SU-DHL-6 (cell line): Measurements from ENCODE around the gene TCP11.

ENCODE experiments used
- H2AFZ ChIP-seq: fragments of 200-600 bp; sonication (generic); 2 replicates; pipeline ENCODE4 v1.6.1; 2014; ENCODE audit warnings: low read depth, mild to moderate bottlenecking, moderate library complexity, mixed read lengths, antibody characterized with exemption, low read length; ENCODE audit not compliant: severe bottlenecking
- H3F3A ChIP-seq: fragments of 200-600 bp; shearing (Covaris generic); 2 replicates; pipeline ENCODE4 v1.6.0; 2016; ENCODE audit warnings: antibody characterized with exemption, mild to moderate bottlenecking; ENCODE audit not compliant: insufficient read depth
- H3K27ac ChIP-seq: fragments of 200-600 bp; sonication (generic); 2 replicates; pipeline ENCODE4 v1.5.1; 2016; ENCODE audit warnings: low read depth, mild to moderate bottlenecking, low read length, moderate library complexity, mixed read lengths
- H3K27me3 ChIP-seq: fragments of 200-600 bp; sonication (generic), shearing (Covaris generic); 2 replicates; pipeline ENCODE4 v1.6.0; 2014; ENCODE audit warnings: mild to moderate bottlenecking, low read length
- H3K36me3 ChIP-seq: fragments of 200-600 bp; sonication (generic); 2 replicates; pipeline ENCODE4 v1.6.1; 2014; ENCODE audit warnings: mild to moderate bottlenecking, low read length, mixed read lengths
- H3K4me2 ChIP-seq: fragments of 300-600, 200-600 bp; shearing (Covaris generic), sonication (generic); 2 replicates; pipeline ENCODE4 v1.6.0; 2014; ENCODE audit warnings: low read length, low read depth, mild to moderate bottlenecking; ENCODE audit not compliant: poor library complexity, severe bottlenecking
- H3K4me3 ChIP-seq: fragments of 200-600 bp; sonication (generic); 2 replicates; pipeline ENCODE4 v1.5.1; 2014; ENCODE audit warnings: antibody characterized with exemption, low read length, mild to moderate bottlenecking, mixed read lengths; ENCODE audit not compliant: insufficient read depth, poor library complexity, severe bottlenecking
- H3K79me2 ChIP-seq: fragments of 200-600 bp; sonication (generic); 2 replicates; pipeline ENCODE4 v1.6.1; 2014; ENCODE audit warnings: mild to moderate bottlenecking, low read length, moderate library complexity; ENCODE audit not compliant: insufficient read depth
- H3K9ac ChIP-seq: fragments of 200-600 bp; sonication (generic); 2 replicates; pipeline ENCODE4 v1.7.0; 2014; ENCODE audit warnings: mild to moderate bottlenecking, low read length
- H3K9me2 ChIP-seq: fragments of 200-600 bp; sonication (generic); replicated peaks from 2 replicates; pipeline ENCODE4 v1.6.1; 2014; ENCODE audit warnings: low read length; ENCODE audit not compliant: insufficient read depth
- H3K9me3 ChIP-seq: fragments of 200-600 bp; sonication (generic); 2 replicates; pipeline ENCODE4 v1.6.1; 2014; ENCODE audit warnings: low read length, mixed read lengths; ENCODE audit not compliant: insufficient read depth
- H4K20me1 ChIP-seq: fragments of 200-600 bp; sonication (generic); 2 replicates; pipeline ENCODE4 v1.6.1; 2014; ENCODE audit warnings: low read depth, mild to moderate bottlenecking, antibody characterized with exemption, low read length, moderate library complexity, mixed read lengths
- CTCF ChIP-seq: fragments of 200-600 bp; sonication (generic); IDR thresholded peaks from one replicate; pipeline ENCODE4 v1.5.1; 2017; ENCODE audit warnings: antibody characterized with exemption, mild to moderate bottlenecking, low read length, moderate library complexity; ENCODE audit not compliant: insufficient read depth, poor library complexity, severe bottlenecking
- EZH2phosphoT487 ChIP-seq: fragments of 200-600 bp; sonication (generic), shearing (Covaris generic); conservative IDR thresholded peaks from 2 replicates; pipeline ENCODE4 v1.6.1; 2018; ENCODE audit warnings: mild to moderate bottlenecking, antibody characterized with exemption, low read length, moderate library complexity, mixed read lengths

TCP11 gene

DNA sequence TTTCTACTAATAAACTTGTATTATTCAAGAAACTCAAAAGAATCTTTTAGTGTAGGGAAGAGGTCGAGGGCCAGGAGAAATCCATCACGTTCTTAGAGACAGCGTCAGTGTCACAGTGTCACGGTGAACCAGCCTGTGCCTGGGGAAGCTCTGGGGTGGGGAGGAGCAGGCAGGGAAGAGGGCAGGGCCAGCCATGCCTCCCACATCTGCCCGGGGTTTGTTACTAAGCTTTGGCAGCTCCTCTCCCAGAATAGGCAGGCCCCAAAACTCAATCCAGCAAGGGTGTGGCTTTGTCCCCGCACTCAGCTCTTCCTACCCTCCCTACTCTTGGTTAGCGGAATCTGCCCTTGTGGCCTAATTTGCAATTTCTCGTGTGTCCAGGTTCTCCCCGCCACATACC lies 72.9 kb downstream of the TCP11 start:
- H3K79me2 ChIP-seq, result no peaks in the 10 kb centered on the region
- H3F3A ChIP-seq, result no peaks in the 10 kb centered on the region
- H3K27me3 ChIP-seq, result no peaks in the 10 kb centered on the region
- H3K4me2 ChIP-seq, result no peak overlapping the region
- TF ChIP-seq EZH2phosphoT487 (no peak), CTCF (no peak)
- H3K9me2 ChIP-seq, result no peaks in the 10 kb centered on the region
- H2AFZ ChIP-seq, result no peak overlapping the region
- no peak overlapping the region for H3K27ac ChIP-seq
- no peak overlapping the region for H3K4me3 ChIP-seq
- no peaks in the 10 kb centered on the region for H3K36me3 ChIP-seq
- no peaks in the 10 kb centered on the region for H3K9me3 ChIP-seq
- no peaks in the 10 kb centered on the region for H4K20me1 ChIP-seq
- no peak overlapping the region for H3K9ac ChIP-seq
